ENCODE results near the gene PSTPIP2.
"Not testable (repeated sequence)": the region's sequence is repeated elsewhere in the genome, so short reads cannot be mapped to it uniquely, and the experiment has no call there.

PSTPIP2 gene

DNA sequence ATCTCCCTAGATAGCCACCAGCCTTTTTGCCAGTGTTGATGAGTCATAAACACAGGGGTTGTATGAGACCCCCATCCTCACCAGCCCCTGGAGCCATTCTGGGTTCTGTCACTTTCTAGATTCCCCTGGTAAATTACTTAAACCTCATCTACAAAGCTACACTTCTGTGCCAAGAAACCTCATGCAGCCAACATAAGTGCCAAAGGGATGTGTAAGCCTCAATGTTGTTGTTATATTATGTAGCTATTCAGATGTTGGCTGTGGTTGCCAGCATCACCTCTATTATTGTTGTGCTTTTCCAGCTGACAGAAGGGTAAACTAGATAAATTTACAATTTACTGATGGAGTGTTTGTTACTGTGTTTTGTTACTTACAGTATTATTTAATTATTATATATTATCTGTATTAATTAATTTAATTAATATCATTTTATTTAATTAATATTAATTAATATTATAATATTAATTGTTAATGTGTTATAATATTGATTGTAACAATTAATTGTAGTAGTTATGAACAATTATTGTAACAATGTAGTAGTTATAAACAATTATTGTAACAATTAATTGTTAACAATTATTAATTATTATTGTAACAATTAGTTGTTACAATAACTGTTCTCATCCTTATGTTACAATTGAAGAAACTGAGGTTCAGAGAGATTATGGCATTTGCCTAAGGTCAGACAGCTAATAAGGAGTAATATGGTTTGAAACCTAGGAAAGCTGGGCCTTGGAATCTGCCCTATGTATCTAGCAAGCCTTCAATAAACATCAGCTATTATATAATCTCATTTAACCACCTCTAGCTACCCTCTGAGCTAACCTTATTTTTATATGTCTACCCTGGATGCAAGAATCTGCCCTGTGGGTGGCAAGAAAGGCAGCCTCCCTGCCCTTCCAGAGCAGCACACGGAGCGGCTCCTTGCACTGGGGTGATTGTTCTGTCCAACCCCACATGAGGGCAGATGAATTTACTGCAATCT lies 36.1 kb downstream of the PSTPIP2 start:
- no peak for DNase-seq

DNA sequence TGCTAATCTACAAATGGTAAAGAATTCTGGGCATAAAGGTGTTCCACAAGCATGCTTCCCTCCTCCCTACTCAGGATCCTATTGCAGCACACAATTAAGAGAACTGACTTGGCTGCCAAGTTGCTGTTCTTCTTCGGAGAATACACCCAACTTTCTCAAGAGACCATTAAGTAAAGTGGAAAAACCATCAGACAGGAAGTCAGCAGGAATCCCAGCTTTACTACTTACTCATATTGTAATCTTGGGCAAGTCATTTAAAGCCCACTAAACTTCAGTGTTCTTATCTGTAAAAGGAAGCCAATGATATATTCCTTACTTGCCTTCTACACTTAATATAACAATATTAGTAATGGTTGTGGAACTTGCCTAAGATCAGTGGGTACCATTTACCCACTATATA lies 37.8 kb downstream of the PSTPIP2 start:
- DNase-seq, result no peak

DNA sequence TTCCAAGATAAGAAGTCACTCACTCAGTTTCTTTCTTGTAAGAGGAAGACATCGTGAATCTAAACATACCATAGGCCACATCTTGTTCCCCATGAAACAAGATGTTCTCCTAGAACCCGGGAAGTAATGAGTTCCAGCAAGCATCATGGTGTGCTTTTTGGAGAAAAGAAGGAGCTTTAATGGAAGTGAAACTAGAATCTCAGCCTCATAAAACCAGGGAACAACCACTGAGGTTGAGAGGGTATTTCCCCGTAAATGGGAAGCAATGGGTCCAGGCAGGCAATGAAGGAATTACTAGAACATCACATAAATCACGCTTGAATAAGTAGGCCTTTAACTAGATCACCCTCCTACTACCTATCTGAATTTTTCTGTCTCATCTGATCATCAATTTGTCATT lies 40.3 kb downstream of the PSTPIP2 start:
- DNase-seq, result no peak

DNA sequence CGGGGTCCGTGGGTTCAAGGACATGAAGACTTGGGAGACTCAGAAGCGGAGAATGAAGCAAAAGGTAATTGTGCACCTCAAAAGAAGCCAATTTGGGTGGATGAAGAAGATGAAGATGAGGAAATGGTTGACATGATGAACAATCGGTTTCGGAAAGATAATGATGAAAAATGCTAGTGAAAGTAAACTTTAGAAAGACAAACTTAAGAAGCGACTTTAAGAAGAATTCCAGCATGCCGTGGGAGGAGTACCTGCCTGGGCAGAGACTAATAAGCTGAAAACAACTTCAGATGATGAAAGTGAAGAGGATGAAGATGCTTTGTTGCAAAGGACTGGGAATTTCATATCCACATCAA lies 43.5 kb downstream of the PSTPIP2 start:
- DNase-seq, result no peak

DNA sequence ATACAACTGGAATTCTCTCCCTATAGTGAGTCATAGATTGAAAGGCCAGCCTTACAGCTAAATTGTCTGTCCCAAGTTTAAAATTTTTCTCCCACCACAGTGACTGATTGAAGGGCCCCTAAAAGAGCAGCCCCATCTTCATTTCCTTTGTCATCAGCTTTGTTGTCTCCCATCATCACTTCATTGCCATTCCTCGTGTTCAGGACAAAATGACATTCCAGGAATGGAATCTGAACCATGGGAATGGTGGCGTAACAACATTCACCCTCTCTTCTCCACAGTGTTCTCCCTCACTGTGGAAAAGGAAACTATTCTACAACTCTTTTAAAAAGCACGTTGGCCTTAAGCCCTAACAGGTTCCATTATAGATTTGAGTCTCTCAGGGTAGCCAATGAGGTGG lies 52.1 kb downstream of the PSTPIP2 start:
- no peak for DNase-seq

DNA sequence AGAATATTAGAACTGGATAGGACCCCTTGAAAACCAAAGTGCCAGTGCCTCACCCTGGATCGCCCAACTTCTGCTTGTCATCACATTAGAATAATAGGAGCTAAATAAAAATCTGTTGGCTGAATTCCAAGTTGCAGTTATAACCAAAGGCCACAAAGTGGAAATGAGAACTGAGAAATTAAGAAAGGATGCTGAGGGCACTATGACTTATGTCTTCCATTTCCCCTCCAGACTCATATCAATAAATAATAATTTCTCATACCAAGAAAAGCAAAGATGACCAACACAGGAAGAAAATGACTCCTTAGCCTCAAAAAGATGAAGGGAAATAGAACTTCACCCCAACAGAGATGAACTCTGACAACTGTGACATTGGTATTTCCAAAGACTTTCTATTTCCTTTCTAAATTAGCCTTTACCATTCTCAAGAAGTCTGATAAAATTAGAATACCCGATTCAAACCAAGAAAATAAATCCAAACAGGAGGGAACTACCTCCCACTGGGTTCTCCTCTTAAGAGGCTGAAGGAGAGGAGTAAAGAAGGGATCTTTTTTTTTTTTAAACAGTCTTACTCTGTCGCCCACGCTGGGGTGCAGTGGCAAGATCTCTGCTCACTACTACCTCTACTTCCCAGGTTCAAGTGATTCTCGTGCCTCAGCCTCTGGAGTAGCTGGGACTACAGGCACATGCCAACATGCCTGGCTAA lies 58.4 kb downstream of the PSTPIP2 start:
- DNase-seq, result no peak

DNA sequence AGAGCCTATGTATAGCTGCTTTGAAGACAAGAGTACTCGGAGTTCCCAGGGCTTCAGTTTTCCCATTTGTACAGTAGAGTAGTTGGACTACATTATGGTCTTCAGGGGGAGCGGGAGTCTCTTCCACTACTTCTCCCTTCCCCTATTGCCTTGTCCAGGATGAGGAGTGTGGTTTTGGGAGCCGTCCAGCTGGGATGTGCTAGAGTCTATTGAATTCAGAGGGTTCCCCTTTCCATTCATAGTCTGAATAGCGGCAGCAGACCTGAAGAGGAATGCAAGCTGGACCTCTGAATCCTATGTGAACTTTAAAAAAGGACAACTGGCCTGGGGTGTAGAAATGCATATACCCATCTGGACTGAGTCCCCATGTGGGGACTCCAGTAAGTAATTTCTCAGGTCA lies 61.4 kb downstream of the PSTPIP2 start:
- no peak for DNase-seq

DNA sequence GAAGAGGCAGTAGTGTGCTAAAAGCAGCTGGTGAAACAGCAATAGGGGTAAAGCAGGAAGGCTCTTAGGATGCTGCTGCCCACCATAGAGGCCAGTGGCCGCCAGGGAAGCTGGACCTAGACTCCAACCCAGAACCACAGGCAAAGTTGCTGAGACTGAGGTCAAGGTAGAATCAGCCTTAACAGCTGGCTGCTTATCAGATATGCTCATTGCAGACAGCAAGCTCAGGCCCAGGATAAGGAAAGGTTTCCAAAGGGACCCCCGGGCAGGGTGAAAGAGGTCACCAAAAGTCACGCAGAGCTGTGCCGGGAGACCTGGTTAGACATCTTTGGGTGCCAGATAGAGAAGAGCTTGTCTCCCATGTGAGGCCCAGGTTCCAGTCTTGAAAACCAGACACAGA lies 62.0 kb downstream of the PSTPIP2 start:
- no peak for DNase-seq

DNA sequence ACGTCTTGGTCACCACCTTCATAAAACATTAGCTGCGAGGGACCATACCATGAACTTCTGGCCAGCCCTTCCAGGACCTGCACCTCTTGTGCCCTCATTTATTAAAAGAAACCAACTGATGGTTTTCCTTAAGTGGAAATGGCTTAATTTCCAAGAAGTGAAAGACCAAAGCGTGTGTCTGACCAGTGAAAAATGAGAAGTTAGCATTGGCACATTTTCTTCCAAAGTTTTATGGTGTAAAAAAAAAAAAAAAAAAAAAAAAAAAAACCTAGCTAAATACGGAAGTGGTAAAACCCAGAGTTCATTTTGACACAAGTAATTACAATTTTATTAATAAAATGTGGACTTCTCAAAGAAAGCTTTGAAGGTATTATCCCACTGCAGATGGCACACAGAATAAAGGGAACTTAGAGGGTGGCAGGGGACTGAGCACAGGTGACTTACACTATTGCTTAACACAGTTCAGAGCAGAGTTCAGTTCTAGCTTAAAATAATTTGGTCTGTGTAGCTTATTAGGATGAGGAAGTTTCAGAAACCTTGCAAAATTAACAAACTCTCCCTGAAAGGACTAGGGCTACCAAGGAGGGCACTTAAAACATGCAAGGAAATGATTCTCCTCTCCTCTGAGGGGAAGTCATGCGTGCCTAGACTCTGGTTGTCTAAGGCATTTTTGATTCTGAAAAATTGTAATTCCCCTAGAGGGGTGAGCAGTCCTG lies 62.8 kb downstream of the PSTPIP2 start:
- no peak for DNase-seq

DNA sequence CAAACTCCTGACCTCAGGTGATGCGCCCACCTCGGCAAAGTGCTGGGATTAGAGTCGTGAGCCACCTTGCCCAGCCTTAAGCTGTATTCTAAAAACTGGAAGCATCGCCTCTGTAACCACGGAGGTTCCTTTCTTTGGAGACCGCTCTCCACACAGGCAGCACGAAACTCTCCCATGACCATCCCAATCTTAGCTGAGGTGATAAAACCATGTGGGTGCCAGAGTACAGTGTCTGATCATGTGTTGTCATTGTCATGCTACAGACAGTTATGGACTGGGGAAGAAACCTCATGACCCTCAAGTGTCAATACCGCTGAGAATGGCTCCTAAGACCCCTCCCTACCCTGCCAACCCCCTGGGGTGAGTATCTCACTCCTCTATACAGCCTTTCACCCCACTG lies 63.5 kb downstream of the PSTPIP2 start:
- DNase-seq, result no peak

DNA sequence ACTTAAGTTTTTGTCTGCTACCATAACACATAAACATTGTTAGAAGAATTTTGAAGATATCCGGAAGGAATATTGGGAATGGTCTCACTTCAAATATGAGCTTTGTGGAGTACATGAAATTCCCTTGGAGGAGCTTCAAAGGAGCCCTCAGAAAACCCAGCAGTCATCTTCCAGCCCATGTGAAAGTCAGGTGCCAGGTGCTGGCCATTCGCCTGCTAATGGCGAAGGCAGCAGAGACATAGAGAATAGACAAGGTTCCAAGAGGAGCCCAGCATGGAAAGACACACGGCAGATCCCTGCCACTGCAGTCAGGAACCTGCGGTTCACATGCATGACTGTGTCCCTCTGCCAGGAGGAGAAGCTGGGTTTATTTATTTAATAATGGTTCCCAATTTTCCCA lies 64.9 kb downstream of the PSTPIP2 start:
- DNase-seq, result no peak

DNA sequence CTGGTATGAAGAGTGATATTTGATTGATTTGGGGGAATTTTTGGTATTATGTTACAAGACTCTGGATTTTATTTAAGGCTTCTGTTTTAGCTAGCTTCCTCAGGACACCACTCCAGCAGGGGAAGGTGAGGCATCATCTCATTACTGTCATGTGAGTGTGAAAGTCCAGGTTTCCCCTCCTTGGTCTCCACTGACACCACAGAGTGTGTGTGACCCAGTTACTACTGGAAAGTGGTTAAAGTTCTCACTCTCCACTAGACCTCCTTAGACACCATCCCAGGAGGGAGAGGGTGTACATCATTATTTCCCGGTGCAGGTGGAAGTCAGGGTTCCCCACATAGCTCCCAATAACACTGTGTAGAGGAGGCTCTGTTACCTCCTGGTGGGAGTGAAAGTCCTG lies 69.1 kb downstream of the PSTPIP2 start:
- no peak for DNase-seq

DNA sequence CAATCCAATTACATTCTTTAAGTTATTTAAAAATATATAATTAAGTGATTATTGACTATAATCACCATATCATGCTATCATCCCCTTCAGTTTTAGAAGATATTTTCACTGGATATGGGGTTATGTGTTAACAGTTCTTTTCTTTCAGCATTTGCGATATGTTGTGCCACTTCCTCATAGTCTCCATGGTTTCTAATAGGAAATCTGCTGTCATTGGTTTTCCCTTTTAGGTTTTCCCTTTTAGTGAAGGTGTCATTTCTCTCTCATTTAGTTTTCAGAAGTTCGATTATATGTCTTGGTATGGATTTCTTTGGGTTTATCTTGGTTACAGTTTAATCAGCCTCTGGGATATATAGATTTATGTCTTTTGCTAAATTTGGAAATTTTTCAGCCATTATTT lies 70.2 kb downstream of the PSTPIP2 start:
- DNase-seq, result no peak

DNA sequence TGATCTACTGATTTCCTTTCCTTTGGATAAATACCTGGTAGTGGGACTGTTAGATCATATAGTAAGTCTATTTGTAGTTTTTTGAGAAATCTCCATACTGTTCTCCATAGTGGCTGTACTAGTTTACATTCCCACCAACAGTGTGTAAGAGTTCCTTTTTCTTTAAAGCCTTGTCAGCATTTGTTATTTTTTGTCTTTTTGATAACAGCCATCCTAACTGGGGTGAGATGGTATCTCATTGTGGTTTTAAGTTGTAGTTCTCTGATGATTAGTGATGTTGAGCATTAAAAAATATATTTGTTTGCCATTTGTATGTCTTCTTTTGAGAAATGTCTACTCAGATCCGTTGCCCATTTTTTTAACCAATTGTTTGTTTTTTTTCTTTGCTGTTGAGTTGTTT lies 71.0 kb downstream of the PSTPIP2 start:
- no peak for DNase-seq

DNA sequence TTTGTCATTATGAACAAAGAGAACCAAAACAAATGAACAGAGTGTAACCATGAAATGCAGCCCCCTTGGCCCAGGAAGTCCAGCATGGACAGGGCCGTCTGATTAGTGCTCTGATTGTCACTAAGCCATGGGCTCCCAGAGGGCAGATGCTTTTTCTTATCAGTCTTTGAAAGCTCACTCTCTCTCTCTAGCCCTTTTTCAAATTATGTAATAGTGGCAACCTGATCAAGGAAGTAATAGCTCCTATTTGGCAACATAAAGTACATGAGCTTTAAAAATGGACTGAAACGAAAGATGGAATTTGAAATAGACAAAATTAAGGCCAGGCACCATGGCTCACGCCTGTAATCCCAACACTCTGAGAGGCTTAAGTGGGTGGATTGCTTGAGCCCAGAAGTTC lies 72.5 kb downstream of the PSTPIP2 start:
- DNase-seq, result no peak

DNA sequence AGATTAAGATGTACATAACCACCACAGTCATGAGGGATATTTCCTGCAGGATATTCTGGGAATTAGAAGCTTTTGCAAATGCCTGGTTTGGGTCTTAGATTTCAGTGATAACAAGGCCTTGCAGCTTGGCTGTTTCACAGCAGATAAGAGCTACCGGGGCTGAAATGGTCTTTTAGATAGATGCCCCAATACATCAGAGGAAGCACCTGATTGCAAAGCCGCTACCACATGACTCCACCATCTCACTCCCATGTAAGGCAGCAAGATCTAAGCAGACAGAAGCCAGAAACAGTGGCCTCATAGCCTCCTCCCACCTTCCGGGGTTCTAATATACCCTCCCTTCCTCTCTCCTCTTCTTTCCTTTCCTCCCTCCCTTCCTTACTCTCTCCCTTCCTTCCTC lies 73.8 kb downstream of the PSTPIP2 start:
- no peak for DNase-seq

DNA sequence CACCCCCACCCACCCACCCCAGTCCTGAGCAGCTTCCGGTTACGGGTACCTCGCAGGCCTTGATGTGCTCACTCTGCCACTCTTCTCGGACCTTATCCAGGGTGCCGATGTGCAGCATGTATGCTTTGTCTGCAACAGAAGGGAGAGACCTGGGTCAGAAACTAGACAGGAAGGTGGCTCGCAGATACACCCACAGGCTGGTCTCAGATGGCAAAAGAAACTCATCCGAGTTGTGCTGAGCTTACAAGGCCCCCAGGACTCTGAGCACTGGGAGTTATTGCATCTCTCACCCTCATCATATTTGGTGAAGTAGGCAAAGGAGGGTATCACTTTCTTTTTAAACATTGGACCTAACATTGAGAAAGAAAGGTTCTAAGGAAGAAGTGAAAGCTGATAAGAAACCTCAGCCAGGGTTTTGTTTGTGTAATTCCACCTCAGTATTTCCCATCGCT lies 74.3 kb downstream of the PSTPIP2 start:
- no peak for DNase-seq

DNA sequence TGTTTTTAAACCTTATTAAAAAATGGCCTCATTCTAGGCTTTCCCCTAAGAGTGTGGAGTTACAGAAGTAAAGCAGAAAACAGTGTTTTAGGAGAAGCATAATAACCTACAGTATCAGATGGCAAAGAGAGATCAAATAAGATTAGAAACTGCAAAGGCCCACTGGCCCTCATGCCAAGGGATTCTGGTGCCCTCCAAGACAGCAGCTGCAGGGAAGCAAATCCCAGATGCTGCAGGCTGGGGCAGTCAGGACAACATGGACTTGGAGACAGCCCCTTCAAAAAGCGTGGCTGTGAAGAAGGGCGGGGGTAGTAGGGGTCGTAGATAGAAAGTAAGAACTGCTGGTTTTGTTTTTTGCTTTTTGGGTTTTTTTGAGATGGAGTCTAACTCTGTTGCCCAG lies 76.6 kb downstream of the PSTPIP2 start:
- DNase-seq, result no peak

DNA sequence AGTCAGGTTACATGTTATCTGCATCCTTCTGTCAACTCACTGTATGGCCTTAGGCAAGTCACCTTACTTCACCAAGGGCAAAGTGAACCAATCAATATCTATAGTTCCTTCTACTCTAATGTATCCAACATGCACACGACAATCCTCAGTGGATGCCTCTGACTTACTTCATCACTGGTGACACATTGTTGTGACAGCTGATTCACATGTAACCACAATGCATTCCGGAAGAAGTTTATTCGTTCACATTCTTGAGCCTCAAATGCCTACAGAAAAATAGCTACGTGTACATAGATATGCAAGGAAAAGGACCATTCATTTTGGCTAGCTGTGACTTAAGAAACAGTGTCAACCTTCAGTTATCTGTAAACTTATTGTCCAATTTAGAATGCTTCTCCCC lies 78.6 kb downstream of the PSTPIP2 start:
- DNase-seq, result no peak

DNA sequence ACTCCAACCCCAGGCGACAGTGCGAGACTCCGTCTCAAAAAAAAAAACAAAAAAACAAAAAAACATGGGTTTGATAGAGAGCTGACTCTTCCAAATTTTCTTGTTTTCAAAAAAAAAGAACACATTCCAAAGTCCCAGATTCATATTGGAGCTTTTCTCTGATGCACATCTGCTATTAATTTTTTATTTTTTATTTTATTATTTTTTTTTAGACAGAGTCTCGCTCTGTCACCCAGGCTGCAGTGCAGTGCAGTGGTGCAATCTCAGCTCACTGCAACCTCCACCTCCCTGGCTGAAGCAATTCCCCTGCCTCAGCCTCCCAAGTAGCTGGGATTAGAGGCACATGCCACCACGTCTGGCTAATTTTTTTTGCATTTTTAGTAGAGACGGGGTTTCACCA lies 79.5 kb downstream of the PSTPIP2 start:
- not testable (repeated sequence) for DNase-seq

DNA sequence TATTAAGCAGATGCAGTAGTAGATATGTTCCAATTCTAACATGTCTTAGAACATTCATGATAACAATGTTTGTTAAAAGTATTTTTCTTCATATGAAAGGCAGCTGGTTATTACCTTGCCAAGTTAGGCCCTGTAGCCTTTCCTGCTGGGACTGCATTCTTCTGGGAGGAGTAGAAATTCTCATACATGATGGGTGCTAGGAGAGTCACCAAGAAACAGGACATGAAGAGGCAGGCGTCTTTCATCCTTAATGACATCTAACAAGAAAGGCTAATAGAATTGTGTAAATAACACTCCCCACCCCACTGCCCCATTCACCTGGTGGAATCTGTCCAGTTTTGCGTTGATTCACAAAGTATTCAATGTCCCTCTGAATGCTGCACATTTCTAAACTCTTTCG lies 80.3 kb downstream of the PSTPIP2 start:
- no peak for DNase-seq

DNA sequence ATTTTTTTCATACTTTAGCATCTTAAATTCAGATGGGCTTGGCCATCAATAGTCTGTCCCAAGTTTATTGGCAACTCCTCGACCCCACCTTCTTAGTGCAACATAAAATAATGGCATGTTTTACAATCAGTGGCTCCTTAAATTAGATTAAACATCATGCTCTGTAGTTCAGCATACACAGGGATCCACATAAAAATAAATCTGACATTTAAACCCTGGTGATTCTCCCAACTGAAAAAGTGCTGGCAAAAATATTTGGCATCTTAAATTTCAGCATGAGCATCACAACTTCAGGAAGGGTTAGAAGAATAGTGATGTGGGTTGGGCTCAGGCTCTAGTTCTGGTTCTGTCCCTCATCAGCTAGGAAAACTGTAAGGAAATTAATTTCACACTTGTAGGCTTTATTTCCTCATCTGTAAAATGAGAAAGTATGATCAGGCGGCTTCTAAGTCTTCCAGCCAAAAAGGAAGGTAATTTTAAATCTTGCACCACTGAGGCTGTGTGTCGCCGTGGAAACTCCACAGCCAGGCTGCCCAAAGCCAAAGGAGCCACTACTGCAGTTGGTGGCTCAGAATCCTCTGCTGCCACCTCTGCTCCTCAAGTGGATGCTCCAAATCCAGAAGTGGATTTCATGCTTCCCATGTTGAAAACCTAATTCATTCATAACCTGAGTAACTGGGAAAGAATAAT lies 87.4 kb downstream of the PSTPIP2 start:
- no peak for DNase-seq

DNA sequence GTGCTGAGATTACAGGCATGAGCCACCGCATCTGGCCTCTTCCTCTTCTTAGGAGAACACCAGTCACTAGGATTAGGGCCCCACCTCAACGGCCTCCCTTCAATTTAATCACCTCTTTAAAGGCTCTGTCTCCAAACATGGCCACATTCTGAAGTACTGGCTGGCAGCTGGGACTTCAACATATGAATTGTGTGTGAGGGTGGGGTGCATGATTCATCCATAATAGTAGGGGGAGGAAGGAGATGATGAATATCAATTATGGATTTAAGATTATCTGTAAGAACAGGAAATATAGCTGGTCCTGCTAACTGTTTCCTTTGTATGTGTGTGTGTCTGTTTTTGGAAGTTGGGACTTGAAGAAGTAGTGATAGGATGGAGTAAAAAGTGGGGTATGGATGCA lies 90.2 kb downstream of the PSTPIP2 start:
- no peak for DNase-seq
